ENCODE data around the gene DDX39A.
"Not testable (repeated sequence)": the region's sequence is repeated elsewhere in the genome, so short reads cannot be mapped to it uniquely, and the experiment has no call there.

DDX39A gene

DNA sequence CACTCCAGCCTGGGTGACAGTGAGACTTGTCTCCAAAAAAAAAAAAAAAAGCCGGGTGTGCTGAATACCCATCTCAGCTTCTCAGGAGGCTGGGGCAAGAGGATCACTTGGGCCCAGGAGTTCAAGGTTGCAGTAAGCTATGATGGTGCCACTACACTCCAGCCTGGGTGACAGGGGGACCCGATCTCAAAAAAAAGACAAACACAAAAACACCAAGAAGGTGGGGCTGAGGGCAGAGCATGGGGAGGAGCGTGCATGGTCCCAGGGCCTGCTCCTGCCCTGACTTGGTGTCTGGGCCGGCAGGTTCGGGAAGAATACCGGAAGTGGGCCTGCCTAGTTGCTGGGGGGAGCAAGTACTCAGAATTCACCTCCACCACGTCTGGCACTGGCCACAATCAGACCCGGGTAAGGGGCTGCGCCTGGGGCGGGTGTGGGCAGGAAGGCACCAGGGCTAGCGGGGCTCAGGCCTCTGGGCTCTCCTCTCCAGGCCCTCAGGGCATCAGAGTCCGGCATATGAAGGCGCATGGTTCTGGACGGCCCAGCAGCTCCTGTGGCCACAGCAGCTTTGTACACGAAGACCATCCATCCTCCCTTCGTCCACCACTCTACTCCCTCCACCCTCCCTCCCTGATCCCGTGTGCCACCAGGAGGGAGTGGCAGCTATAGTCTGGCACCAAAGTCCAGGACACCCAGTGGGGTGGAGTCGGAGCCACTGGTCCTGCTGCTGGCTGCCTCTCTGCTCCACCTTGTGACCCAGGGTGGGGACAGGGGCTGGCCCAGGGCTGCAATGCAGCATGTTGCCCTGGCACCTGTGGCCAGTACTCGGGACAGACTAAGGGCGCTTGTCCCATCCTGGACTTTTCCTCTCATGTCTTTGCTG is 11.3 kb downstream of the DDX39A start:
- peak; percentile 67 for DNase-seq

DNA sequence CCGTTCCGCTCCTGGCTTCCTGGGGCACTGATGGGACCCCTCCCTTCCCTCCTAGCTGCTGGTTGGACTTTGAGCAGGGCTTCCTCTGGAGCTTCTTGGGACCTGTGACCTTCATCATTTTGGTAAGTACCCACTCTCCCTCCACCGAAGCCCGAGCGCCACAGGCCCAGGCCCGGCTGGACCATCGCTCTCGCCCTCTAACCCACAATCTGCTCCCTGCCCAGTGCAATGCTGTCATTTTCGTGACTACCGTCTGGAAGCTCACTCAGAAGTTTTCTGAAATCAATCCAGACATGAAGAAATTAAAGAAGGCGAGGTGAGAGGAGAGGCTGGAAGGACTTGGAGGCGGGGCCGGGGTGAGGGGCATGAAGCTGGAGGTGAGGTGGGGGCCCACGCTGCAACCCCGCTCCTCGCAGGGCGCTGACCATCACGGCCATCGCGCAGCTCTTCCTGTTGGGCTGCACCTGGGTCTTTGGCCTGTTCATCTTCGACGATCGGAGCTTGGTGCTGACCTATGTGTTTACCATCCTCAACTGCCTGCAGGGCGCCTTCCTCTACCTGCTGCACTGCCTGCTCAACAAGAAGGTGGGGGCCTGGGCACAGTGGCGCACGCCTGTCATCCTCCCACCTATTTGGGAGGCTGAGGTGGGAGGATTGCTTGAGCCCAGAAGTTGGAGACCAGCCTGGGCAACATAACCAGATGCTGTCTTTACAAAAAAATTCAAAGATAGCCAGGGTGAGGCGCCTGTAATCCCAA is 12.3 kb downstream of the DDX39A start:
- peak; percentile 57 for DNase-seq

DNA sequence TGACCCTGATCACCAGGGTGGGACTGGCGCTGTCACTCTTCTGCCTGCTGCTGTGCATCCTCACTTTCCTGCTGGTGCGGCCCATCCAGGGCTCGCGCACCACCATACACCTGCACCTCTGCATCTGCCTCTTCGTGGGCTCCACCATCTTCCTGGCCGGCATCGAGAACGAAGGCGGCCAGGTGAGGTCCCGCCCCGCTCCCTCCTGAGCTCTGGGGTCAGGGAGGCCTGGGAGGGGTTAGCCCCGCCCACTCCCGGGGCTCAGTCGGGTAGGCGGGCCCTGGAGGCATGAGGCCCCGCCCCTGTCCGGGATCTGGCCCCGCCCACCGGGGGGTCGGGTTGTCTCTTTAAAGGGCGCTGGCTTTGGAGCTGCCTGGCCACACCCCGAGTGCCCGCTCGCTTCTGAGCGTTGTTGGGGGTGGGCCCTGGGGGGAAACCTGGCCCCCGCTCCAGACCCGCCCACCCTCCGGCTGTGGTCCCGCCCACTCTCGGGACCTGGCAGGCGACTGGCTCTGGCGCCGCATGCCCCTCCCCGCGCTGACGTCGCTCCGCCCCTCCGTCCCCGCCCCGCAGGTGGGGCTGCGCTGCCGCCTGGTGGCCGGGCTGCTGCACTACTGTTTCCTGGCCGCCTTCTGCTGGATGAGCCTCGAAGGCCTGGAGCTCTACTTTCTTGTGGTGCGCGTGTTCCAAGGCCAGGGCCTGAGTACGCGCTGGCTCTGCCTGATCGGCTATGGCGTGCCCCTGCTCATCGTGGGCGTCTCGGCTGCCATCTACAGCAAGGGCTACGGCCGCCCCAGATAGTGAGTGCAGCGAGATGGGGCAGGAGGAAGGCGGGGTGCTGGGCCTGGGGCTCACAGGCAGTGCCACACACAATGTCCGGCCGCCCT is 13.1 kb downstream of the DDX39A start:
- peak; percentile 92 for DNase-seq

DNA sequence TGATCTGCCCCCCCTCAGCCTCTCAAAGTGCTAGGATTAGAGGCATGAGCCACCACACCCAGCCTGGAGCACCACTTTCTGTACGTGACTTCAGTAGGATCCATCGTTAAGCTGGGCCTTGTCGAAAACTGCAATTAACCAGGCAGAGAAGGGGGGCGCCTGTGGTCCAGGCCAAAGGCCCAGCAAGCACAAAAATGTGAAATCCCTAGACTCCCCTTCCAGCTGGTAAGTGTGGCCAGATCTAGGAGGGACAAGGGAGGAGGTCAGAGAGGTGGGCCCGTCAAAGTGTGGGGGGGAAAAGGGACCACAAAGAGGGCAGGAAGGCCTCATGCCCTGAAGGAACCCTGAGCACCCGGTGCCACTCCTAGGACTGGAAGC is 13.8 kb downstream of the DDX39A start:
- DNase-seq, result no peak

DNA sequence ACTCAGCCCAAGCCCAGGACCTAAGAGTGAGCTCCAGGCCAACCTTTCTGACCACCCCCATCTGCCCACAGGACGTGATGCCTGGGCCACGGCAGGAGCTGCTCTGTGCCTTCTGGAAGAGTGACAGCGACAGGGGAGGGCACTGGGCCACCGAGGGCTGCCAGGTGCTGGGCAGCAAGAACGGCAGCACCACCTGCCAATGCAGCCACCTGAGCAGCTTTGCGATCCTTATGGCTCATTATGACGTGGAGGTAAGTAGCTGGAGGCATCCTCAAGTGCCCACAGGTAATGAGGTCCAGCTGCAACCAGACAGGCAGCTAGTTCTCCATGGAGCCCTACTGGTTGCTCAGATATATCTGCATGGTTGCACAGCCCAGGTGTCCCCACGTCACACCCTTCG is 14.8 kb downstream of the DDX39A start:
- DNase-seq, result peak; percentile 60

DNA sequence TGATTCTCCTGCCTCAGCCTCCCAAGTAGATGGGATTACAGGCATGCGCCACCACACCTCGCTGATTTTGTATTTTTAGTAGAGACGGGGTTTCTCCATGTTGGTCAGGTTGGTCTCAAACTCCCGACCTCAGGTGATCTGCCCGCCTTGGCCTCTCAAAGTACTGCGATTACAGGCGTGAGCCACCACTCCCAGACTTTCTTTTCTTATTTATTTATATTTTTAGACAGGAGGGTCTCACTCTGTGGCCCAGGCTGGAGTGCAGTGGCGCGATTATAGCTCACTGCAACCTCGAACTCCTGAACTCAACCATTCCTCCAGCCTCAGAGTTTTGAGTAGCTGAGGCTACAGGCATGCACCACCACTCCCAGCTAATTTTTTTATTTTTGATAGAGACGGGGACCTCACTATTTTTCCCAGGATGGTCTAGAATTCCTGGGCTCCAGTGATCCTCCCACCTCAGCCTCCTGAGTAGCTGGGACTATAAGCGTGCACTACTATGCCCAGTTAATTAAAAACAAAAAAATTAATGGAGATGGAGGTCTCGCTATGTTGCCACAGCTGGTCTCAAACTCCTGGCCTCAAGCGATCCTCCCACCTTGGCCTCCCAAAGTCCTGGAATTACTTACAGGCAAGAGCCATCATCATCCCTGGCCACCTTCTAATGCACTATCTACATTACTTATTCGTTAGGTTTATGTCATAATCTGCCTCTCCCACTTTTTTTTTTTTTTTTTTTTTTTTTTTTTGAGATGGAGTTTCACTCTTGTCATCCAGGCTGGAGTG is 15.8 kb downstream of the DDX39A start:
- DNase-seq, result peak; percentile 54

DNA sequence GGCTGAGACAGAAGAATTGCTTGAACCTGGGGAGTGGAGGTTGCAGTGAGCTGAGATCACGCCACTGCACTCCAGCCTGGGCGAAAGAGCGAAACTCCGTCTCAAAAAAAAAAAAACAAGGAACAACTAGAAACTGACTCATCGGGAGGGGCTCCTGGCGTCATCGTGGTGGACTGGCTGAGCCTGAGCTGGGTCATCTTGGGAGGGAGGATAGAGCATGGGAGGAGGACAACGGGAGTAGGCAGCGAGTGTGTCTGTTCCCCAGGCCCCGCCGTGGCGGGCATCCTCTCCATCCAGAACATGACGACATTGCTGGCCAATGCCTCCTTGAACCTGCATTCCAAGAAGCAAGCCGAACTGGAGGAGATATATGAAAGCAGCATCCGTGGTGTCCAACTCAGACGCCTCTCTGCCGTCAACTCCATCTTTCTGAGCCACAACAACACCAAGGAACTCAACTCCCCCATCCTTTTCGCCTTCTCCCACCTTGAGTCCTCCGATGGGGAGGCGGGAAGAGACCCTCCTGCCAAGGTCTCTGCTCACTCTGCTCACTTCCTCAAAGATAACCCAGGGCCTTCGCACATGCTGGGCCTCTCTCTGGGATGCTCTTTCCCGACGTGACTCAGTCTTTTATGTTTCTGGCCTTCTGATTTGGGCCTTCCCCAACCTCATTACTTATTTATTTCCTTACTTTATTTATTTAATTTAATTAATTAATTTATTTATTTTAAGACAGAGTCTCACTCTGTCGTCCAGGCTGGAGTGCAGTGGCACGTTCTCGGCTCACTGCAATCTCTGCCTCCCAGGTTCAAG is 16.6 kb downstream of the DDX39A start:
- DNase-seq, result peak; percentile 64

DNA sequence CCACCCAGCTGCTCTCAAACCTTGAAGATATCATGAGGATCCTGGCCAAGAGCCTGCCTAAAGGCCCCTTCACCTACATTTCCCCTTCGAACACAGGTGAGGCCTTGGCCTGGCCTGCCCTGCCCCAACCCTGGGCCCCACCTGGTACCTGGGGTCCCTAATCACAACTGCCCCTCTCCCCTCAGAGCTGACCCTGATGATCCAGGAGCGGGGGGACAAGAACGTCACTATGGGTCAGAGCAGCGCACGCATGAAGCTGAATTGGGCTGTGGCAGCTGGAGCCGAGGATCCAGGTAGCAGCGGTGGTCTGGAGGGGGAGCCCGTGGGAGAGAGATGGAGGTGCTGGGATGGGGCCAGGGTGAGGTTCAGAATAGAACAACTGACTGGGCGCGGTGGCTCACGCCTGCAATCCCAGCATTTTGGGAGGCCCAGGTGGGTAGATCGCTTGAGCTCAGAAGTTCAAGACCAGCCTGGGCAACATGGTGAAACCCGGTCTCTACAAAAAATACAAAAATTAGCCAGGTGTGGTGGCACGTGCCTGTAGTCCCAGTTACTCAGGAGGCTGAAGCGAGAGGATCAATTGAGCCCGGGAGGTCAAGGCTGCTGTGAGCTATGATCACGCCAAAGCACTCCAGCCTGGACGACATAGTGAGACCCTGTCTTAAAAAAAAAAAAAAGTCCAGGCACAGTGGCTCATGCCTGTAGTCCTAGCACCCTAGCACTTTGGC is 17.5 kb downstream of the DDX39A start:
- DNase-seq, result peak; percentile 59

DNA sequence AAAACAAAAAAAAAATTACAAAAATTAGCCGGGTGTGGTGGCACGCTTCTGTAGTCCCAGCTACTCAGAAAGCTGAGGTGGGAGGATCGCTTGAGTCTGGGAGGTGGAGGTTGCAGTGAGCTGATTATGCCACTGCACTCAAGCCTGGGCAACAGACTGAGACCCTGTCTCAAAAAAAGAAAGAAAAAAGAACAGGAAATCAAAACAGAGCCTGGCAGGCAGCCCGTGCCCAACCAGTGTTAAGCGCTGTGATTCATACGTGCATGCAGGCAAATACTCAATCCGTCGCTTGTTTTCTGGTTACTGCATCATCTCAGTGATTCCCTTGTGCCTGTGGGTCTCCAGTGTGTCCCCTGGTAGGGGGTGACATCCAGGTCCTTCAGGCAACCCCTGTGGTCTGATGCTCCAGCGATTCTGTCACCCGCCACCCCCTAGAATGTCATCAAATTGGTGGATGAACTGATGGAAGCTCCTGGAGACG is 18.1 kb downstream of the DDX39A start:
- peak; percentile 61 for DNase-seq

DNA sequence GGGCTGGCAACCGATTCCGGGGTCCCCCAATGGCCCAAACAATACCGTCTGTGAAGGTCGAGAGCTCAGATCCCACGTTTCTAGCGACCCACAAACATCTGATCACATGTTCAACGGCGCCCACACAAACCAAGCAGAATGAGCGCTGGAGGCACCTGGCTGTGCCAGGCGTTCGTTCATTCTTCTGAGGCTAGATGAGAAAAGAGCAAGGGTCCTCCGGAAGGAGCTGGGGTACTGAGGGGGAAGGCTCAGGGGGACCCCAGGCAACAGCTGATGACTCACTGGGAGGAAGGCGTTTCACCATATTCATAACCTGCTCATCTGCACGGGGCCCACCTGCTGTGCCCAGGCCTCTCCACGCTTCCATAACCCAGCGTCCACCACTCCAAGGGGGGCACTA is 22.0 kb downstream of the DDX39A start:
- DNase-seq, result peak; percentile 53

DNA sequence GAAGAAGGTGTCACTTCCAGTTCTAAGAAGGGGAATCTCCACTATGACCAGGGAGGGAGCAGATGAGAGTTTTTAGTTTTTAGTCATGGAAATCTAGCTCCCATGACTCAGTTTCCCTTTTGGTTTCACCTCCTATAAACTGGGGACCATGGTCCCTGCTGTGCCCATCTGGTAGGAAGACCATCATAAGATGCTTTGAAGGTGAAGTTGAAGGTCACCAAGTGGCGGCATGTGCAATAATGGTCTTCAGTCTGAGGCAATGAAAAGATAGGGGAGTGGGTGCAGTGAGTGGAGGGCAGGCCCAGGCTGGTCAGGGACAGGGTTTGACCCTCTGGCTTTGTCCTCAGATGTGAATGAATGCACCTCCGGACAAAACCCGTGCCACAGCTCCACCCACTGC is 22.4 kb downstream of the DDX39A start:
- not testable (repeated sequence) for DNase-seq

DNA sequence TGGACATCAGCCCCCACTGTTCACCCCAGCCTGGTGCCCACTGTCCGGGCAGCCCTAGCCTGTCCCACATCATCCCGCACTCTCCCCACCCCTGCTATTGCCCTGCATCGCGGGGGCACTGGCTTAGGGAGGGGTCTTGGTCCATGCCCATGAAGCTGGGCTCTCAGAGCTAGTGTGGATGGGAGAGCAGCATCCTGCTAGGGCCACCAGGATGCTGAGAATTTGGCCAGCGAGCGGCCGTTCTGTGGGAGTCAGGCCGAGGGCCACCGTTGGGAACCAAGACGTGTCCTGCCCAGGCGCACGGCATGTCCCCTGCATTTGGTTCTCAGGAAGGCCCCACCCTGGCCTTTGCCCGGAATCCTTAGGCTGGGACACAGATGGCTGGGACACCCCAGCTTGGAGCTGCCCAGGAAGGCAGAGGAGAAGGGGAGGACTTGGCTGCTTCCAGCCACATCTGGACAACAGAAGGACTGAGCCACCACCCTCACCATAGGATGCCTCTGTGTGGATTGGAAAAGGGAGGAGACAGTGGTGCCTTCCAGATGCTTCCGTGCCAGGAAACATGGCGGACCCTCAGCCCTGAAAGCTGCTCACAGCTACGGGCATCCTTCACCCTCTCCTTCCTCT is 23.3 kb downstream of the DDX39A start:
- peak; percentile 61 for DNase-seq

DNA sequence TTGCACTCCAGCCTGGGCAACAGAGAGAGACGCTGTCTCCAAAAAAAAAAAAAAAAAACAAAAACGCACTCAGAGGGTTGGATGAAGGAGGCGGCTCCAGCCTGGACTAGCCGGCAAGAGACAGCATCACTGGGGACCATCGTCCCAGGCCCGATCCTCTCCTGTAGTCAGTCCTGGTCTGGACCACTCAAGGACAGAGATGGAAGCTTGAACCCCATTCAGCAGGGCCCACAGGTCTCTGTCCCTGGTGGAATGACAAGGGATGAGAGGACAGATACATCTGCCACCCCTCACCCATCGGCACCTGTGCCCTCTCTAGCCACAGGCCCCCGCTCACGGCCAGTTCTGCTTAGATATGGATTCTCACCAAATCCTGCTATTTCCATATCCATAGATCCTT is 23.9 kb downstream of the DDX39A start:
- DNase-seq, result no peak

DNA sequence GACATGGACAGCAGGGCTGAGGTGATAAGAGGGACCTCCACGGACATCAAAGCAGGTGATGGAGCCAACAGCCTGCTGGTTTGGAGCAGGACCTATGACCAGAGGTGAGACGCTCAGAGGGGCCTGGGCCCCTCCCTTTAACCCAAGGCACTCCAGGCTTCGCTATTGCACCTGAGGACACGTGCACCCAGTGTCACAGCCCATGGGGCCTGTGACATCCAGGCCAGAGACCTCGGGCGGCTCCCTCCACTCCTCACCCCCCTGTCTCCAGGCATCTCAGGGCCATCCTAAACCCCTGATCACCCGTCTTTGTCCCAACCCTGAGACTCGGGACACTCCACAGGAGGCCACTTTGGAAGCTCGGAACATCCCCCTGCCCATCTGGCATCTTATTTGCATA is 25.0 kb downstream of the DDX39A start:
- no peak for DNase-seq

DNA sequence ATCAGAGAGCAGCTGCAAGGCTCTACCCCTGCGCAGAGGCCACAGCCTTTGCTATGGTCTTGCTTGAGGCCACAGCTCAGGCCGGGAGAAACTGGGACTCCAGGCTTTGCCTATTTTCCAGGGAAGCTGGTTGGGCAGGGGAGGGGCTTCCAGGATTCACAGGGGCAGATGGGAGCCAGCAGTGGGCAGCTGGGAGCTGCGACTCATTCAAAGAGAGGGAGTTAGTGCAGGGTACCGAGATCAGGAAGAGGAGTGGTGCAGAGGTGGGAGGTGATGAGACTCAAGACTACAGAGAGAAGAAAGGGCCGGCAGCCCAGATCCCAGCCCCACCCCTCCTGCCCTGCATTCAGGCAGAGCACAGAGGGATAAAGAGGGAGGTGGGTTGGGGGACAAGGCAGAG is 25.8 kb downstream of the DDX39A start:
- DNase-seq, result no peak

DNA sequence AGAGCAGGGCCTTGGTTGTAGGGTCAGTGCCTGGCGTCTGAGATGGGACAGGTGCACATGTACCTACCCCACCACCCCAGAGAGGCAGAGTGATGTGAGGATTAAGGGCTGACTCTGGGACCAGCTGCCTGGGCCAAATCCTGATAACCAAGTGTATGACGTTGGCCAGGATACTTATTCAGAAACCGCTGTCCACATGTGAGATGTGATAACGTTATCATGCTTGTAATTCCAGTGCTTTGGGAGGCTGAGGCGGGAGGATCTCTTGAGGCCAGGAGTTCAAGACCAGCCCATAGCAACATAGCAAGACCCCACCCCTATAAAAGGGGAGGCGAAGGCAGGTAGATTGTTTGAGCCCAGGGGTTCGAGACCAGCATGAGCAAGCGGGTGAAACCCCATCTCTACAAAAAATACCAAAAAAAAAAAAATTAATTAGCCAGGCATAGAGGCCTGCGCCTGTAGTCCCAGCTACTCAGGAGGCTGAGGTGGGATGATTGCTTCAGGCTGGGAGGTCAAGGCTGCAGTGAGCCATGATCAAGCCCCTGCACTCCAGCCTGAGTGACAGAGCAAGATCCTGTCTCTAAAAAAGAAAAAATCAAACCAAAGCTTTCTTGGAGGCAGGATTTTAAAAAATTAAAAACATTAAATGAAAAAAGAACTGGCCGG is 27.9 kb downstream of the DDX39A start:
- peak; percentile 32 for DNase-seq

DNA sequence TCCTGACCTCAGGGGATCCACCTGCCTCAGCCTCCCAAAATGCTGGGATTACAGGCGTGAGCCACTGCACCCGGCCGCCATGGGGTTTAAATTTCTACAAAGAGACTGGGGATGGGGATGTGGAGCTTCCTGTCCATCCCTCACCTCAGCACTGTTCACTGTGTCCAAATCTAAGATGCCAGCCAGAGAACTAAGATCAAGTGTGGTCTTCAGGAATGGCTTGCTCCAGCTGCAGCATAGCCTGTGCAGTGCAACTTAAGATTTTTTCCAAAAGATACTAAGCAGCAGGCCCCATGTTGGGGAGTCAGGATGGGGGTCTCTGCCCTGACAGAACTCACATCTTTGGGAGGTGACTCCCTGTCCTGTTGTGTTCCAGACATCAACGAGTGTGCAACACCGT is 28.6 kb downstream of the DDX39A start:
- DNase-seq, result peak; percentile 48

DNA sequence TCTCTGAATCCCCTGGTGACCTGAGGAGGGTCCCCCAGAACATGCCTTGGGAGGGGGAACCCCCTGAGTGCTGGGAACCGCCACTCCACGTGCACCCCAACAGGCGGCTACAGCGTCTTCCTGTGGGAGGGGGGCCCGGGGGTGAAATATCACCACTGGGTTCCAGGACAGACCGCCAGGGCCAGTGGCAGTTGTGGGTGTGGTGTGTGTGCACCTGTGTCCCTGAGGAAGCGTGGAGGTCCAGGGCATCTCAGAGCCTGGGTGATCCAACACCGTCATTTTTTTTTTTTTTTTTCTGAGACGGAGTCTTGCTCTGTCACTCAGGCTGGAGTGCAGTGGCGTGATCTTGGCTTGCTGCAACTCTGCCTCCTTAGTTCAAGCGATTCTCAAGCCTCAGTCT is 33.6 kb downstream of the DDX39A start:
- DNase-seq, result peak; percentile 75

All from CD4-positive, alpha-beta T cell treated with Interleukin-17A for 1 hour (primary cell).